ENCODE results near the gene ITPRIPL1.

ITPRIPL1 gene

GRCh38 chr2:96359866-96360265 is 34.7 kb downstream of the ITPRIPL1 start:
- no peak for DNase-seq

- no peak for DNase-seq
These were observed 36.6 kb downstream of the ITPRIPL1 start for GRCh38 chr2:96361751-96362150.

GRCh38 chr2:96369186-96369585 is 44.1 kb downstream of the ITPRIPL1 start:
- no peak for DNase-seq

- DNase-seq: no peak
These were observed 49.3 kb downstream of the ITPRIPL1 start for GRCh38 chr2:96374211-96374951.

All from GDM1 (cell line).